NT2/D1 (cell line): ENCODE results near the gene RHOF.

ENCODE experiments used
- YY1 ChIP-seq: IDR thresholded peaks from 2 replicates; pipeline ENCODE4 v1.6.1; 2011; ENCODE audit not compliant: insufficient read length, insufficient read depth
- ZNF274 ChIP-seq: IDR thresholded peaks from 2 replicates; pipeline ENCODE4 v1.6.1; 2011; ENCODE audit warnings: mild to moderate bottlenecking, low read depth, low read length

GRCh38 chr12:121781484-121781997, 11.9 kb downstream of the RHOF start:
- no peak for TF ChIP-seq YY1
- no peak for TF ChIP-seq ZNF274
